HG03378 (cell line): ENCODE data around the gene ASB10.

Source experiments
- ATAC-seq: cut with Tn5 transposase; IDR thresholded peaks from one replicate; pipeline ENCODE4 v1.9.1; 2021; ENCODE audit warnings: mild to moderate bottlenecking, moderate library complexity; ENCODE audit not compliant: unreplicated experiment

Gene ASB10, protein sequence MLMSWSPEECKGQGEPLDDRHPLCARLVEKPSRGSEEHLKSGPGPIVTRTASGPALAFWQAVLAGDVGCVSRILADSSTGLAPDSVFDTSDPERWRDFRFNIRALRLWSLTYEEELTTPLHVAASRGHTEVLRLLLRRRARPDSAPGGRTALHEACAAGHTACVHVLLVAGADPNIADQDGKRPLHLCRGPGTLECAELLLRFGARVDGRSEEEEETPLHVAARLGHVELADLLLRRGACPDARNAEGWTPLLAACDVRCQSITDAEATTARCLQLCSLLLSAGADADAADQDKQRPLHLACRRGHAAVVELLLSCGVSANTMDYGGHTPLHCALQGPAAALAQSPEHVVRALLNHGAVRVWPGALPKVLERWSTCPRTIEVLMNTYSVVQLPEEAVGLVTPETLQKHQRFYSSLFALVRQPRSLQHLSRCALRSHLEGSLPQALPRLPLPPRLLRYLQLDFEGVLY

DNA sequence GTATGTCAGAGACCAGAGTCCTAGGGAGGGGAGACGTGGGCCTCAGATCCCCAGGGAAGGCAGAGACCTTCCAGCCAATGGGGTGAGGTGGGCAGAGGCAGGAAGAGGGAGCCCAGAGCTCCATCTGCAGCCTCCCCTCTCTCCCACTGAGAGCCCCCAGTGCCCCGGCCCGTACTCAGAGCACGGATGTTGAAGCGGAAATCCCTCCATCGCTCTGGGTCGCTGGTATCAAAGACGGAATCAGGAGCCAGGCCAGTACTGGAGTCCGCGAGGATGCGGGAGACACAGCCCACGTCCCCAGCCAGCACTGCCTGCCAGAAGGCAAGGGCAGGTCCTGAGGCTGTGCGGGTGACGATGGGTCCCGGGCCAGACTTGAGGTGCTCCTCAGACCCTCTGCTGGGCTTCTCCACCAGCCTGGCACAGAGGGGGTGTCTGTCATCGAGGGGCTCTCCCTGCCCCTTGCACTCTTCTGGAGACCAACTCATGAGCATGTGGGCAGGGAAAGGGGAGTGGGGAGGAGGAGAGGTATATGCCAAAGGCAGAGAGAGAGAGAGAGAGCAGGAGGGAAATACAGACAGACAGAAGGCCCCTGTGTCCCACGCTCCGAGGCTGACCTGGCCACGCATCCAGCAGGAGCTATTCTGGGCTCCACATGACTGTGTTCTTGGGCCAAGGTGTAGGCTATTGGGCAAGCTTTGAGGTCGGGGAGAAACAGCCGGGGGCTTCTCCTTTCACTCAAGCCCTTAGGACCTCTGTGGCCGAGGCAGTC, at the start of gene ASB10:
ASB10 (minus strand) TSS at position 611 of the 769 bp plus-strand sequence; CDS start at position 491, 120 bp downstream.
- ATAC-seq: no peak

DNA sequence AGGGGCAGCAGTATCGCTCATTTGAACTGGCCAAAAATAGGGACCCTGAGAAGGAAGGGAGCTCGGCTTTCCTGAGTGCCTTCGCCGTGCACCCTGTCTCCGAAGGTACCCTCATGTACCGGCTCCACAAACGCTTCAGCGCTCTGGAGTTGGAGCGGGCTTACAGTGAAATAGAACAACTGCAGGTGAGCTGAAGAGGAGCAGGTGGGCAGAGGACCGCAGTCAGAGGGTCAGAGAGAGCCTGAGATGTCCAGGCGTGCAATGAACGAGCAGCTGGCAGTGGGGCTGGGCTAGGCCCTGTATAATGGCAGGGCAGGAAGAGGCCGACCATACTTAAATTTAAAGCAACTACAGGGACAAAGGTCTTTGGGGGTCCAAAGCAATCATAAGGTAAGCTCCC, 49.4 kb upstream of the ASB10 start:
- no peak for ATAC-seq

- no peak for ATAC-seq
Observed at GRCh38 chr7:151235091-151235787, 48.2 kb upstream of the ASB10 start.

DNA sequence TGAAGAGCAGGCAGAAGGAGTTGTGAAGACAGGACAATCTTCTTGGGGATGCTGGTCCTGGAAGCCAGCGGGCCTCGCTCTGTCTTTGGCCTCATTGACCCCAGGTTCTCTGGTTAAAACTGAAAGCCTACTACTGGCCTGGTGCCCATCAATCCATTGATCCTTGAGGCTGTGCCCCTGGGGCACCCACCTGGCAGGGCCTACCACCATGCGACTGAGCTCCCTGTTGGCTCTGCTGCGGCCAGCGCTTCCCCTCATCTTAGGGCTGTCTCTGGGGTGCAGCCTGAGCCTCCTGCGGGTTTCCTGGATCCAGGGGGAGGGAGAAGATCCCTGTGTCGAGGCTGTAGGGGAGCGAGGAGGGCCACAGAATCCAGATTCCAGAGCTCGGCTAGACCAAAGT, 46.8 kb upstream of the ASB10 start:
- no peak for ATAC-seq

DNA sequence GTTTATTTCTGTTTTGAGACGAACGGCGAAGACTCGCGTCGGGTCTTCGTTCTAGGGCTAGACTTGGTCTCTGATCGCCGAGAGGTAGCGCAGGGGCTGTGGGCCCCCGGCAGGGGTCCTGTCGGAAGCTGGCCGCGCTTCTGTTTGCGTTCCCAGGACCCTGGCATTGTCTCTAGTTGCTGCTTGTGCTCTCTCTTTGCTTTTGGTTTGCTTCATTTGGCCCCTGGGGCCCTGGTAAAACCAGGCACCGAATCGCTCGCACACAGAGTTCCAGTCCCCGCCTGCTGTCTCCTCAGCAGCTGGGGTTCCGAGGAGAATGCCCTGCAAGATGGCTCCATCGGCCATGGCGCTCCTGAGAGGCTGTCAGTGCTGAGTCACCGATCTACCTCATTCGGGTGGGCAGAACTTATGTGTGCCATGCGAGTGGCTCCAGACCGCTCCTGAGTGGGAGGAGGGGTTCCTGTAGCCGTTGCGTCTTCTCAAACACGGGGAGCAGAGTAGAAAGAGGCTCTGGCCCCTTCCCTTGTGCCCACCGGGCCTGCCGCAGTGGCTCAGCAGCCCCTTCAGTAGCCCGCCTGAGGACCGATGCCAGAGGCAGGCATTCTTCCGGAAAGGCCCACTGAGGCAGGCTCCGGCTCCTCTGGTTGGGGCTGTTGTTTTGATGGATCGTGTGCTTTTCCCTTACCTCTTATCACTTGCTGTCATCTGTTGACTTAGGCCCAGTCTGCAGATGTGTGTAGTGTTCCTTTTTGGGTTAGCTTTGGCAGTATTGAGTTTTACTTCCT, 46.1 kb upstream of the ASB10 start:
- peak; percentile 45 for ATAC-seq

GRCh38 chr7:151232091-151232916, 45.3 kb upstream of the ASB10 start, which contains the start of gene CHPF2:
Gene CHPF2, plus strand, starts transcription at chr7:151232483. Its CDS starts 1,529 bp downstream, at chr7:151234012.
- peak; percentile 86 for ATAC-seq

- no peak for ATAC-seq
Observed at GRCh38 chr7:151231080-151231479, 44.0 kb upstream of the ASB10 start.

- ATAC-seq: no peak
Observed at GRCh38 chr7:151229249-151229648, 42.2 kb upstream of the ASB10 start.

DNA sequence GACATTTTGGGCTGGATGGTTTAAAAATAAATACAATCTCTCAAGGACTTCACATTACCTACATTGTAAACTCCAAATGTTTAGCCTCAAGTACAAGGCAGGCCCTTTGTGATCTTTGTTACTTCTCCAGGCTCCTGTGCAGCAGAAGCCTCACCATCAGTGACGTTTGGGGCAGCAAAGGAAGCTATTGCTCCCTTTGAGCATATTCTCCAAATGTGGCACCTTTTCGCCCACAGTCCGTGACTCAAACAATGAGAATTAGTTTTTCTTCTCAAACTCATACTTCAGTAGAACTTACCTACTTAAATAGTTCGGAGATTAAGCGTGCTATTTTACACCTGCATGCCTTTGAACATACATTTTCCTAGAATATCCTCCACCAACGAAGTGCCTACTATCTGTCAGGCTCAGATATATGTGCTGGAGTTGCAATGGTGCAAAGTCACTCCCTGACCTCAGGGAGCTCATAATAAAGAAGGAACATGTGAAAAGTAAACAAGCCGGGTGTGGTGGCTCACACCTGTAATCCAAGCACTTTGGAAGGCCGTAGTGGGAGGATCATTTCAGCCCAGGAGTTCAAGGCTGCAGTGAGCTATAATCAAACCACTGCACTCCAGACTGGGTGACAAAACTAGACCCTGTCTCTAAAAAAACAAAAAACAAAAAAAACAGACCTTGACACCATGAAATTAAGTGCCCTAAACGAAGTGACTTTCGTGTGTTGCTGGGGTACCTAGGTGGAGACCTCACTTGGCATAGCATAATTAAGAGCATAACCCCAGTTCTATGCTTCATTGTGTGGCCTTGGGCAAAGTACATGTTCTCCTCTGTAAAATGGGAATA, 41.2 kb upstream of the ASB10 start:
- ATAC-seq: no peak

- peak; percentile 98 for ATAC-seq
Observed at GRCh38 chr7:151226875-151227782, 40.1 kb upstream of the ASB10 start, which contains the start of gene ABCF2. Gene ABCF2, minus strand, starts transcription at chr7:151227205. Its CDS starts 747 bp downstream, at chr7:151226458.

- no peak for ATAC-seq
Observed at GRCh38 chr7:151226560-151226874, 39.5 kb upstream of the ASB10 start.

- ATAC-seq: no peak
Observed at GRCh38 chr7:151225948-151226510, 39.0 kb upstream of the ASB10 start.

- no peak for ATAC-seq
Observed at GRCh38 chr7:151223728-151224127, 36.7 kb upstream of the ASB10 start.

GRCh38 chr7:151218170-151218569, 31.1 kb upstream of the ASB10 start:
- ATAC-seq: no peak

GRCh38 chr7:151215396-151215795, 28.3 kb upstream of the ASB10 start:
- ATAC-seq: no peak

GRCh38 chr7:151213826-151214225, 26.8 kb upstream of the ASB10 start:
- no peak for ATAC-seq

DNA sequence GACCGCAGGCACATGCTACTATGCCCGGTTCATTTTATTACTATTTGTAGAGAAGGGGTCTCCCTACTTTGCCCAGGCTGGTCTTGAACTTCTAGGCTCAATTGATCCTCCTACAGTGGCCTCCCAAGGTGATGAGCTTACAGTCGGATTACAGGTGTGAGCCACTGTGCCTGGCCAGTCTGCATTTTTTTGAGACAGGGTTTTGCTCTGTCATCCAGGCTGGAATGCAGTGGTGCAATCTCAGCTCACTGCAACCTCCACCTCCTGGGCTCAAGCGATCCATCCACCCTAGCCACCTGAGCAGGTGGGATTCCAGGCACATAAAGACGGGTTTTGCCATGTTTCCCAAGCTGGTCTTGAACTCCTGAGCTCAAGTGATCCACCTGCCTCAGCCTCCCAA, 25.6 kb upstream of the ASB10 start:
- no peak for ATAC-seq
